Psoas muscle (tissue), 8 donors: ENCODE data around the gene PRR20G. TPM values are rescaled to one million over a fixed set of nuclear protein-coding genes. Genes with fewer than 3 reads are reported as not detected.

Source experiments
- ATAC-seq, 4 donors: fragments of 200-7000 bp; cut with Tn5 transposase; one replicate each; pipeline ENCODE4 v1.9.1; 2020; ENCODE audit warnings: moderate library complexity in 3 of 4, mild to moderate bottlenecking in 2 of 4
- DNase-seq, 2 donors: peaks; one replicate each; pipeline ENCODE4 v3.0.0-alpha.2; 2020
- H3K27ac ChIP-seq: fragments of 200-600 bp; one replicate; pipeline ENCODE4 v1.8.0; 2022
- H3K27me3 ChIP-seq, 3 donors: fragments of 200-600 bp in 1 of 3; one replicate each; pipeline versions ENCODE4 v1.6.1 to v1.8.0; 2013 to 2022; ENCODE audit warnings: low read length in 2 of 3, mild to moderate bottlenecking in 2 of 3, moderate library complexity in 1 of 3; ENCODE audit not compliant: insufficient read depth in 3 of 3
- H3K36me3 ChIP-seq, 2 donors: fragments of 200-600 bp in 1 of 2; one replicate each; pipeline versions ENCODE4 v1.6.1 to v1.8.0; 2013 to 2022; ENCODE audit warnings: low read depth in 1 of 2, mild to moderate bottlenecking in 1 of 2, moderate library complexity in 1 of 2; ENCODE audit not compliant: insufficient read depth in 1 of 2
- H3K4me1 ChIP-seq: fragments of 200-600 bp; one replicate; pipeline ENCODE4 v1.8.0; 2022
- H3K4me3 ChIP-seq: fragments of 200-600 bp; one replicate; pipeline ENCODE4 v1.8.0; 2022; ENCODE audit warnings: mild to moderate bottlenecking
- H3K9me3 ChIP-seq: fragments of 200-600 bp; one replicate; pipeline ENCODE4 v1.8.0; 2022
- CTCF ChIP-seq: fragments of 200-600 bp; IDR thresholded peaks from one replicate; pipeline ENCODE4 v1.8.0; 2022; ENCODE audit warnings: antibody characterized with exemption
- WGBS, 3 donors: extraction: QIAGEN DNeasy Blood & Tissue Kit; methylation state at CpG; one replicate each; pipeline versions ENCODE4 v1.1.6 to v1.1.7; 2013; 5-methylcytosine and 5-hydroxymethylcytosine counted together
- intact Hi-C, 2 donors: fragments of 100-400 bp; cut with DNase I; formaldehyde crosslinking; loops; one replicate each; pipeline versions ENCODE4 v1.11.0 to v1.14.2; 2022
- polyA plus RNA-seq, 3 donors: library from polyadenylated mRNA; stranded (reverse); fragments of 200-250 nt; gene quantifications; one replicate each; pipeline ENCODE4 v1.2.3, GENCODE V29; 2013
- total RNA-seq, 4 donors: library from RNA; stranded (reverse); fragmentation: NEBNext Ultra II Directional in 2 of 4; extraction: Animal tissue kit (Norgen Biotek cat#: 25700) in 2 of 4; gene quantifications; one replicate each; pipeline versions ENCODE4 v1.2.1 to v1.2.4, GENCODE V29; 2021 to 2023
- donor health status: healthy with polysubstance abuse.
- donor health status: DM: no; HTN: no; CAD: no; lungs with moderate emphysema.
- donor health status: Bipolar disorder and iron deficiency.
- donor health status: healthy.
- donor health status: DM: yes; HTN: yes; CAD: no.
- donor health status: DM: no; HTN: no; CAD: no.
- donor health status: DM: no; HTN: no; CAD: no.
- donor health status: DM: yes; HTN: yes; CAD: no.

Gene PRR20G
- total and polyA plus RNA-seq, 7 donors: not detected

- no peak for TF ChIP-seq CTCF
Measured at GRCh38 chr3:127275287-127275781, 12.5 kb downstream of the PRR20G start.

DNA sequence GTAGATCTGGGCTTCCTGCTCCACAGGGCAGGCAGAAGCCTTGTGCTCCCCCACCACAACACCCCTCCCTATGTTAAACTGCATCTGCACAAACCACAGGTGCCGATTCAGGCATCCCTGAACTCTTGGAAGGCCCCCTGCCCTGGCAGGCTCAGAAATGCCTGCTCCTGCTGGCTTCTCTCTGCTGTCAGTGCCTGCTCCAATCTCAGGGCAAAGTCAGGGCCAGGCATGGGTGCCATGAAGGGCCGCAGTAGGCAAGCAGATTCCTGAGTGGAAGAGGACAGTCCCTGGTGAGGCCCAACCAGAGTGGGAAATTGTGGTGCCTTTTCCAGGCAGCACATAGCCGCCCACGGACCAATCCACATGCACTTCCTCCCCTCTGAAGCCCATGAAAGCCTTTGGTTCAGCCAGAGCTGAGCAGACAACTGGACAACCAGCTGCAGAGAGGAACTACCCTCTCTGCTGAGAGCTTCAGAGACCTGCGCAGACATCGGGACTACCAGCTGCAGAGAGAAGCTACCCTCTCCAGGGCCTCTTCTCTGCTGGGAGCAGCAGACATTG, 13.6 kb downstream of the PRR20G start:
- intact Hi-C loops: no loop called here
- Histone ChIP-seq H3K27ac (no peak overlapping the region), H3K4me1 (no peaks in the 10 kb centered on the region), H3K36me3 (no peaks in the 10 kb centered on the region), H3K4me3 (no peak overlapping the region), H3K9me3 (peaks cover 4% of the 10 kb centered on the region), H3K27me3 (peaks cover 0 to 10% (median 2%) of the 10 kb centered on the region in 3 donors)
- no peak for TF ChIP-seq CTCF
- DNase-seq: no peak
- 70 to 85% (median 78%) methylated on average over 6 of the region's 6 CpGs for WGBS, 3 donors
- ATAC-seq: no peak

More at GRCh38 chr3:127275287-127275781, 12.5 kb downstream of the PRR20G start:
- DNase-seq: no peak
- Histone ChIP-seq H3K4me1 (no peaks in the 10 kb centered on the region), H3K4me3 (no peak overlapping the region), H3K27me3 (peaks cover 0 to 10% (median 2%) of the 10 kb centered on the region in 3 donors), H3K9me3 (no peaks in the 10 kb centered on the region), H3K27ac (no peak overlapping the region), H3K36me3 (no peaks in the 10 kb centered on the region)
- WGBS, 3 donors: 39 to 53% (median 47%) methylated on average over 3 of the region's 3 CpGs
- intact Hi-C loops: no loop called here
- ATAC-seq: no peak

DNA sequence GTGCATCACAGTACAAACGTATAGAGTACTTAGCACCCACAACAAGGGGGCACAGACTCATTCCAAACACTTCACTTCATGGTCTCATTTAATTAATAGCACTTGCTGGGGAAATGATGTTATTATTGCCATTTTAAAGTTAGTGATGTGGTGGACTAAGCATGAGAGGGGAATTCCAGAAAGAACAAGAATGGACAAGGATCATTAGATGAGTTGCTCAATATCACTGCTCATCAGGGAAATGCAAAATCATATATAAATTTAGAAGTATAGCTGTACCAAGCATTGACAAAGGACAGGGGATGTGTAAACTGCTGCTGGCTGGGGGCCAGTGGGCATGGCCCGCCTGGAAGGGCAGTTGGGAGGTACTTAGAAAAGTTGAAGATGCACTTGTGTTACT, 14.6 kb downstream of the PRR20G start:
- intact Hi-C loops: no loop called here
- ATAC-seq (no peak), DNase-seq (no peak)
- Histone ChIP-seq H3K27ac (no peak overlapping the region), H3K9me3 (peaks cover 14% of the 10 kb centered on the region), H3K36me3 (no peaks in the 10 kb centered on the region), H3K4me3 (no peak overlapping the region), H3K27me3 (peaks cover 0 to 5% (median 2%) of the 10 kb centered on the region in 3 donors), H3K4me1 (no peaks in the 10 kb centered on the region)
- TF ChIP-seq CTCF: no peak
- 63 to 66% (median 63%) methylated on average over 2 of the region's 2 CpGs for WGBS, 3 donors

- H3K27ac ChIP-seq: no peak overlapping the region
- H3K9me3 ChIP-seq: peaks cover 15% of the 10 kb centered on the region
- H3K4me1 ChIP-seq: no peaks in the 10 kb centered on the region
- TF ChIP-seq CTCF: no peak
- intact Hi-C loops: no loop called here
- 67 to 68% (median 67%) methylated on average over 10 of the region's 10 CpGs for WGBS, 3 donors
- H3K4me3 ChIP-seq: no peak overlapping the region
- peaks cover 0 to 3% (median 0%) of the 10 kb centered on the region in 3 donors for H3K27me3 ChIP-seq
- no peaks in the 10 kb centered on the region for H3K36me3 ChIP-seq
- no peak for ATAC-seq
- DNase-seq: no peak
Measured at GRCh38 chr3:127266186-127266585, 21.7 kb downstream of the PRR20G start.

DNA sequence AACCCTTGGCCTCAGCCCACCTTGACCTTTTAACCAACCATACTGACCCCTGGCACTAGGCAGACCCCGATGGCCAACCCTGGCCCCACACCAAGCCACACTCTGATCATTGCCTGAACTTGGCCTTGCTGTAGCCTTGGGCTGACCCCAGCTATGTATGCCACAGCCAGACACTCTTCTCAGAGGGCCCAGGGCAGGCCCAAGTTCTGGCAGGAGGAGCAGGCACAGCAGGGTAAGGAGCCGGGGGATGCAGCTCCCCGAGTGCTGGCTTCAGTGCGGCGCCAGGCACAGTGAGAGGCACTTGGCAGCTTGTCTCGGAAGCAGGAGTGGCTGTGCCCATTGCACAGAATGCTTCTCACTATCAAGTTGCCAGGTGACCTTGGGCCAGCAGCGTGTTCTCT, 22.3 kb downstream of the PRR20G start:
- WGBS, 3 donors: 76 to 81% (median 80%) methylated on average over 7 of the region's 7 CpGs
- peaks cover 0 to 3% (median 0%) of the 10 kb centered on the region in 3 donors for H3K27me3 ChIP-seq
- H3K4me1 ChIP-seq: no peaks in the 10 kb centered on the region
- no peak for ATAC-seq
- no peaks in the 10 kb centered on the region for H3K36me3 ChIP-seq
- TF ChIP-seq CTCF: no peak
- no peak overlapping the region for H3K27ac ChIP-seq
- no peak overlapping the region for H3K4me3 ChIP-seq
- H3K9me3 ChIP-seq: peaks cover 15% of the 10 kb centered on the region
- no peak for DNase-seq
- intact Hi-C loops: no loop called here
